ENCODE measurements around the gene OR2AT4. TPM values are rescaled to one million over a fixed set of nuclear protein-coding genes. Genes with fewer than 3 reads are reported as not detected.
"Not testable (repeated sequence)": the region's sequence is repeated elsewhere in the genome, so short reads cannot be mapped to it uniquely, and the experiment has no call there.

Gene OR2AT4
- not detected for total RNA-seq

DNA sequence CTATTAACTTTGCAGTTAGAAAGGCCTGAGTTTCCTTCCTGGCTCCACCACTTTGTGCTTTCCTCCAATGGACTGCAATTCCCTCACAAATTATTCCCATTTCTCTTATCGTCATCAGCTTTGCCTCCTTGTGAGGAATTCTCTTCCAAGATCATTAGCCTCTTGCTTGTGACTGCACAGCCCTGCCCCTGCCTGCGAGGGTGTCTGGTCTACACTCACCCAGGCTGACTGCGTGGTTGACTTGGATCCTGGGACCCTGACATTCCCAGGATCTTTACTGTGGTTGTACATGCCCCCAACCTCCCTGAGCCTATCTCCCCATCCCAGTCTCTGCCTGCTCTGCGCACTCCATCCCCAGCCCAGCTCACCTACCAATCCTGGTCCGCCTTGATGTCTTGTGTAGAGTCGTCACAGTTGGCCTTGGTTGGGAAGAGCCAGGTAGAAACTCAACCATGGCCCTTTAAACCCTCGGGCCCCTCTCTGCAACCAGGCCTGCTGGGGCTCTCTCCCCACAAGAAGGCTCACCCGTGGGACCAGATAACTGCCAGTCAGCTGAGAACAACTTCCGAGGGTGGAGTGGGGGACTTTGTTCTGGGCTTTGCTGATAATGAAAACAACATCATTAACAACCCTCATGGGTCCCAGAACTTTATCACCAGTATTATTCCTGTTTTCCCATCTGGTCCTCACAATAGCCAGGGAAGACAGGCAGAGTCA is at the start of gene OR2AT4:
TSS of gene OR2AT4 (minus strand) at position 421 of the 717 bp plus-strand sequence.
- DNase-seq (ENCODE audit: low spot score), result no peak

DNA sequence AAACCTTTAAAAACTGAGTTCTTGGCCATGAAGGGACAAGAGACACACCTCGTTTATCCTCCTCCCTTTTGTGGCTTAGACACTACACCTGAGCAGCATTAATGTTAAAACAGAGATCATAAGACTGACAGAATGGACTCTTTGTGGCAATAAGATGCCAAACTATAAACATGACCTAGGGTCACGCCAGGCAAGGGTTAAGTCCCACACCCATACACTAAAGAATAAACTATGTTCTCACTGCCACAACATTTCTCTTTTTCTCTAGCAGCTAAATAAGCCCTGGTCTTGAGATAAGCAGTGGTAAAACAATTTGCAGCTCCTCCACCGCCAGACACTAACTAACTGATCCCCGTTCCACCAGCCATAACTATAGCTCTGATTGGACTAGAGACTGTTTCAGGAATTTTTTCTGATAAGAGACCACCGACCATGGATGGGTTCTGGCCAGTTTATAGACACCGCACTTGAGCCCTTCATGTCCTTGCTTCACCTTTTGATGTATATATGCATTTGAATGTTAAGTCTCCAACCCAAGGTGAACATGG is 49.4 kb upstream of the OR2AT4 start:
- no peak for DNase-seq (ENCODE audit: low spot score)

DNA sequence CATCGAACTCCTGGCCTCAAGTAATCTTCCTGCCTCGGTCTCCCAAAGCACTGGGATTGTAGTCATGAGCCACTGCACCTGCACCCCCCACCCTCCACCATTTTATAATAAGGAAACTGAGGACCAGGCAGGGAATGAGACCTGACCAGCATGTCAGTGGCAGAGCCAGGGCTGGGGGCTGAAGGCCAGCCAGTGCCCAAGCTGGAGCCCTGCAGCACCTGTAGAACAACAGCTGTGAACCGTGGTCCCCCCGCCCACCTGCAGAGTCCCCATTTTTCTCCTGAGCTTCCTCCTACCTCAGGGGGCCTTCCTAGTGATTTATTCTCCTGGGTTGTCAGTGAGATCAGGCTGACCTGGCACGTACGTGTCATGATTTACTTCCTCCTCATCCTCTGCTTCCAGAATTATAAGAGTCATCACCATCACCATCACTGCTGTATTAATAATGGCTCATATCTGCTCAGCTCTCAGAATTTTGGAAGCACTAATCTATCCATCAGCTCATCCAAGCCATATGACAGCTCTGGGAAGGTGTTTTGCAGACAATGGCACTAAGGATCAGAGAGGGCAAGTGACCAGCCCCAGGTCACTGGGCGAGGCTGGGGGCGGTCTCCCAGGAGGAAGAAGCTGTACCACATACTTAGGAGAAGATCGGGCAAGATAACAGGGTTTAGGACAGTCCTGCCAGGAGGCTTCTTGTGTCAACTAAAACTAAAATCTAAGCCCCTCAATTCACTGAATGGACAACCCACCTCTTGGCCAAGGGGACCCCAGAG is 48.7 kb upstream of the OR2AT4 start:
- no peak for DNase-seq (ENCODE audit: low spot score)

DNA sequence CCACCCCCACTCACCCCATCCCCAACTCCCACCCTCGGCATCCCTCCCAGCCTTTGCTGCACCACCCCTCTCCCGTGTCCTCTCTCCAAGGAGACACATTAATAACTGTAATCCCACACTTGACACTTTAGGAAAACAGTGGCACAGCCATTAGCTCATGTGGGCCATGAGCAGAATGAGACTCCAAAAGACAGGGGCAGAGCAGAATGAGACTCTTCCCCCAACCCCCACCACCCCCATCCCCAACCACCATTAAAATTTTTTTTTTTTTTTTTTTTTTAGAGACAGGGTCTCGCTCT is 48.0 kb upstream of the OR2AT4 start:
- DNase-seq (ENCODE audit: low spot score), result no peak

DNA sequence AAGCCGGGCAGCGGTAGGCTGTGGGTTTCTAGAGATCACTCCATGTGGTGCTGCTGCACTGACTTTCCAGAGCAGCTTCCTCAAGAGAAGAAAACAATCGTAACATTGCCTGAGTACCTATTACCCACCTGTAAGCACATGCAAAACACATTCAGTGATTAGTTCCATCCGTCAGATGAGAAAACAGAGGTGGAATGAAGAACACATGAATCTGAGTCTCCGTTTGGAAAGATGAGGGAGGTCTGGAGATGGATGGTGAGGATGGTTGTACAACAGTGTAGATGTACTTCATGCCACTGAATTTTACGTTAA is 46.7 kb upstream of the OR2AT4 start:
- no peak for DNase-seq (ENCODE audit: low spot score)

DNA sequence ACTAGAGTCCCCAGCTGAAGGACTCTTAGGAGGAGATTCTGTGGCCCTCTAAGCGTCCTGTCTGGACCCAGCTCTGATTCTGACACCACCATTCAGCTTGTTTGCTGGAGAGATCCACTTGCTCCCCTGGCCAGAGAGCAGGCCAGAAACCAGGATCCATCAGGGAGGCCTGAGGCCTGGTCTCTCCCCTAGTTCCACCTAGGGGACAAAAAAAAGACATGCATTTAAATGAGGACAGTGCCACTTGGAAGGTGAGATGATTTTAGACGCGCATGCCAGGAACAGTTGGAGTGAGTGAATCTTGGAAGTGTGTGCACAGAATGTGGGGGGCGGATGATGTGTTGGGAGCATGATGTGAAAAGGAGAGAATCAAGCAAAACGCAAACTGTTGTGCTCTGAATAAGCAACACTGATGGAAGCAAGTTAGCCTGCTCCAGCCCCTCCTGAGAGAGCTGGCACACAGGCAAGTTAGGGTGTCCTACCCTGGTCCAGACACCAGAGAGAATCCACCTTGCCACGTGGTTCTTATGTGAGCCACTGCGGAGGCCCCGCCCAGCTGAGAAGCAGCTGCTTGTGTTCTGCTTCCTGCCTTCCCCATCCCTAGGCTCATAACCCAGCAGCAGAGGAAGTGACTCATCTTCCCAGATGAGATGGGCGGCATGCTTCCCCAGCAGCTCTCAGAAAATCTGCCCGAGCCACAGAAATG is 46.2 kb upstream of the OR2AT4 start:
- peak; percentile 76 for DNase-seq (ENCODE audit: low spot score)

DNA sequence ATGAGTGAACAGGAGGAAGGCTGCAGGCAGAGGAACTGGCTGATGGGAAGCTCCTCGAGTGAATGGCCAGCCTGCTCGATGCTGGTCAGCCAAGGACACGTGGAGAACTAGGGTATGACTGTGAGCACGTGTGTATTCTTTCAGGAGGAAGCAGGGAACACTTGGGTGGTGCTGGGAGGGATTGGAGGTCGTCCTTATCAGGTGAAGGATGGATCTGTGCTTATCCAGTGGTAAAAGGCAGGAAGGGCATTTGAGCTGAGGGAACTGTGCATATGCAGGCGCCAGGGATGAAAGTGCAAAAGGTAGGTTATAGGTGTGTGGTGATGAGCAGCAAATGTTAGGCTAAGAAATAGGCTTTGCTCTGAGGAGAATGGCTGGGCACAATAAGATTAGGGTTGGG is 44.5 kb upstream of the OR2AT4 start:
- DNase-seq (ENCODE audit: low spot score), result no peak

DNA sequence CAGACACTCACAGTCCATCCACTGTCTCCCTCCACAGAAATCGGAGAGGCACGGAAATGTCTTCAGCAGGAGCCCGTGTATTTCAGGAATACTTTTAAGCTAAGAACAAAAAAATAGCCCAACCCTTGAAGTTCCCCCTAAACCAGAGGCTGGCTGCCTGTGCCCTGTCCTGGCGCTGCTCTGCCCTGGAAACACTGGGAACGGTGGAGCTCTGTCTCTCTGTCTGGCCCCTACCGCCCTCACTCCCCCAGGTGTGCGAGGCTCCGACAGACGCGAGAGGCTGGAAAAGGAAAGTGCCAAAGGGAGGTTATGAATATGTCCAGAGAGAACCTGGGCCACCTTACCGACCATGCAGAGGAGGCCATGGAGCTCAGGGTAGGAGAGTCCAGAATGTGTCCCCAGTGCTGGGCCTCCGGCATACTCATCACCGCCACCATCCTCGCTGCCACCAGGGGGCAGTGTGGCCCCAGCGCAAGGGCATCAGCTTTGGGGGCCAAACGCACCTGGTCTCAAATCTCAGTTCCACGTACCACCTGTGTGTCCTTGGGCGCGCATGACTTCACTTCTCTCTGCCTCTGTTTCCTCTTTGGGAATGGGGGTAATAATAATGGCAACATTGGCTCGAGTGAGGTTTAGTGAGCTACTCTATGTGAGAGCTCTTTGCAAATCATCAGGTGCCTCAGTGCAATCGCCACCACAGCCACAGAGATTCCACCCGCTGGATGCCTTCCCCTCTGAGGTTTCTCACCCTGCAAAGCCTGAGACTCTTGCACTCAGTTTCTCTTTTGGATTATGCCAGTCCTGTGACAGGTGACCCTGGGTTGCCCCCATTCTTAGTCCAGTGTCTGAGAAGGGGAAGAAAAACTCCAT is 43.8 kb upstream of the OR2AT4 start:
- peak; percentile 62 for DNase-seq (ENCODE audit: low spot score)

DNA sequence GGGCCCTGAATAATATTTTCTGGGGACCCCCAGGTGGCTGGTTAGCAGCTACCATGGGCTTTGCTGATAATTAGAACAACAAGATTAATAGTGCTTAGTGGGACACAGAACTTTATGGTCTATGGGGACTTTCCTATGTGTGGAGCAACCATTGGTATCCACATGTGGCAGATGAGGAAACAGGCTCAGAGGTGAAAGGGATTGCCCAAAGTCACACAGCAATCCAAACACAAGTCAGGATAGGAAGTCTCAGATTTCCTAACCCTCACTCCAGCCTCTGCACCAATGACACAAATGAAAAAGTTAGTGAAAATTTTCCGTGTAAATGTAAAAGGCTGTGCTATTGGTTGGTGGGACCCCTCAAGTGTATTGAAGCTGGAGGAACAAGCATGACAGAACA is 39.0 kb upstream of the OR2AT4 start:
- DNase-seq (ENCODE audit: low spot score), result no peak

DNA sequence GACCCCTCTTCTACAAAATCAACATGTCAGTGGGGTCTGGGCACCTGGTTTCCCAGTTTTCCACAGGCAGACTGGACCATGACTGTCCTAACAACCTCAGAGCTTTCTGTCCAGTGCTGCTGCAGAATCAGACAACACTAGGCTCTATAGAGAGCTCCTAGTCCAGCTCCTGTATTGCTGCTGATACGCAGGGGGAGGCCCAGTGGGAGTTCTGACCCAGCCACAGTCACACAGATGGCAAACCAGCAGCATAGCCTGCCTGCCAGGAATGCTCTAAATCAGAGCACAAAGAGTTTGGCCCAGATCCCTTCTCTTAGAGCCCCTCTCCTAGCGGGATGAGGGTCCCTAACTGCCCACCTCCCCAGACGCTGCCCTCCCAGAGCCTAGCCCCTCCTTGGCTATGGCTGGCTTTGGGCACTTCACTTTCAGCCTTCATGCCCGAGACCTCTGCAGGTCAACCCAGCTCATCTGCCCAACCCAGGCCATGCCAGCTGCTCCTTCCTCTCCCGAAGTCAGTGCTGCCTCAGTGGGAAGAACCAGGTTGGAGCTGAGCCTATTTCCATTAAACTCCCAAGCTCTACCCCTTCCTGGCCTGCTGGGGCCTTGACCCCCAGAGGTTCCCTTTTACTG is 38.5 kb upstream of the OR2AT4 start:
- DNase-seq (ENCODE audit: low spot score), result no peak

DNA sequence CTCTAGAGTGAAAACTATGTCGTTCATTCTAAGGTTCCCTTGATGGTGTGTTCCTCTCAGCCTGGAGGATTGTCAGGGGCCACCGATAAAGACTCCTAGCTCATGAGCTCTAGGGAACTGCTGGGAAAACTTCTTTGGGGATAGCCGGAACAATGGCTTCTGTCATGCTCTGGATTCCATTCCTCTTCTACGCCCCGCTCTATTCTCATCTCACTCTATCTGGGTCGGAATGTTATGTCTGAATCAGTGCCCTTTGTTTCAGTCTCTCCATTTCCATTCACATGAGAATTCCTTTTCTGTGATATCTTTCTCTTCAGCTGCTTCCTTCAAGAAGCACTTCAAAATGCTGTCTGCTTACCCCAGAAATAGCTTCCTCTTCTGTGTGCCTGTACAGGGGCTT is 37.3 kb upstream of the OR2AT4 start:
- no peak for DNase-seq (ENCODE audit: low spot score)

DNA sequence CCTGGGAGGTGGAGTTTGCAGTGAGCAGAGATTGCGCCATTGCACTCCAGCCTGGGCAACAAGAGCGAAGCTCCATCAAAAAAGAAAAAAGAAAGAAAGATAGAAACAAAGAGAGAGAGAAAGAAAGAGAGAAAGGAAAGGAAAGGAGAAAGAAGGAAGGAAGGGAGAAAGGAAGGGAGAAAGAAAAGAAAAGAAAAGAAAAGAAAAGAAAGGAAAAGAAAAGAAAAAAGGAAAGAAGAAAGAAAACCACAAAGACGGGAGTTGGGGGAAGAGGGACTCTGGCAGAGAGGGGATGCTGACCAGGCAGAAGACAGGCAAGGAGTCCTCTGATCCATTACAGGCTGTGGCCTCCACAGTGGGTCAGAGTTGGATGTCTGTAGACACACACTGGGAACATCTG is 35.4 kb upstream of the OR2AT4 start:
- DNase-seq (ENCODE audit: low spot score), result no peak

DNA sequence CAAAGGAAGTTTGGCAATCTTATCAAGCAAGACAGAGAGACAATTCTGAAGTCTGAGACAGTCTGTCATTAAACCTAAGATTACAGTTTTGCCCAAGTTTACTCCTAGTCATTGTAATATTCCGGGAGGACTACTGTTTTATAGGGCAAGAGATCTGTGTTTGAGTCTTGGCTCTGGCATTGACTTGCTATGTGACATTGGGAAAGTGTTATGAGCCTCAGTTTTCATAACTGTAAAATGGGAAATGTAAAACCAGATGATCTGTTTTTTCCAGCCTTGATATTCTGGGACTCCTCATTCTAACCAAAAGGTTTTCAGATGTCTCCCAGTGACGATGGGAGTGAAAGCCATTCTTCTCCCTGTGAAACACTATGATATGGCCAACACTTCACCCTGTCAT is 29.9 kb upstream of the OR2AT4 start:
- no peak for DNase-seq (ENCODE audit: low spot score)

DNA sequence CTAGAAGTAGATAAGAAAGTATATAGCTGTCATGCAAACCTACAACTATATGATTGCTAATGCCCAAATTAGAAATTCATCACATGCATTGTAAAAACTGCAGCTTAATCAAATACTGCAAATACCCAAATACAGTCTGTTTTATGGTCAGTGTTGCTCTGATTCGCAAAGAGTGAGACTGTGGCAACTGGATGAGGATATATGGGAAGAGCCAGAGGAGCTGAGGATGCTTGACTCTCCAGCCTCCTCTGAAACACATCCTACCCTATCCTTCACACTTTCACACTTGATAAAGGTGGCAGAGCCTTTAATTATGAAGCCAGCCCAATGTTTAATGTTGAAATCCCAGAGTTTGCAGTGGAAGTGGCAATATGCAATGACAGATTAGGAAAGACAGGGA is 21.9 kb upstream of the OR2AT4 start:
- no peak for DNase-seq (ENCODE audit: low spot score)

DNA sequence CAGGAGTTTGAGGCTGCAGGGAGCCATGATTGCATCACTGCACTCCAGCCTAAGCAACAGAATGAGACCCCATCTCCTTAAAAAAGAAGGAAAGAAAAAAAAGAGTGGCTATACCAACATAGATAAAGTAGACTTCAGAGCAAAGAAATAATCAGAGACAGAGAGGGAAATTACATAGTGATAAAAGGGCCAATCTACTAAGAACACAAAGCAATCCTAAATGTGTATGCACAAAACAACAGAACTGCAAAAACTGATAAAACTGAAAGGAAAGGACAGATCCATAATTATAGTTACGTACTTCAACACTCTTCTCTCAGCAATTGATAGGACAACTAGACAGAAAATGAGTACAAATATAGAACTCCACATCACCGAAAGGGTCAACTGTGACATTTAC is 17.8 kb upstream of the OR2AT4 start:
- DNase-seq (ENCODE audit: low spot score), result no peak

DNA sequence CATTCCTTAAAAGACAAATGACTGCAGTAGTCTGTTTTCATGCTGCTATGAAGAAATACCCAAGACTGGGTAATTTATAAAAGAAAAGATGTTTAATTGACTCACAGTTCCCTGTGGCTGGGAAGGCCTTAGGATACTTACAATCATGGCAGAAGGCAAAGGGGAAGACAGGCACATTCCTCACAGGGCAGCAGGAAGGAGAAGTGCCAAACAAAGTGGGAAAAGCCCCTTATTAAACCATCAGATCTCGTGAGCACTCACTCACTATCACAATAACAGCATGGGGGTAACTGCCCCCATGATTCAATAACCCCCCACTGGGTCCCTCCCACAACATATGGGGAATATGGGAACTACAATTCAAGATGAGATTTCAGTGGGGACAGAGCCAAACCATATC is 16.4 kb upstream of the OR2AT4 start:
- DNase-seq (ENCODE audit: low spot score), result no peak

DNA sequence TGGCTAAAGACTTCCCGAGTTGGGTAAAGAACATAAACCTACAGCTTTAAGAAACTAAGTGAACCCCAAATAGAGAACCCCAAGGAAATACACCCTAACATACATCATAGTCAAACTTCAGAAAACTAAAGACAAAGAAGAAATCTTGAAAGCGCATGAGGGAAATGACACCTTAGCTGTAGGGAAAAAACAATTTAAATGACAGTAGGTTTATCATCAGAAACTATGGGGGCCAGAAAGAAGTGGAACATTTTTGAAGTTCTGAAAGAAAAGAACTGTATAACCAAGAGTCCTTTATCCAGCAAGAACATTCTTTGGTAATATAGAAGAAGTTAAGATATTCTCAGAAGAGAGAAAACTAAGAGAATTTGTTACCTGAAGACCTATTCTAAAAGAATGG is 15.5 kb upstream of the OR2AT4 start:
- DNase-seq (ENCODE audit: low spot score), result no peak

DNA sequence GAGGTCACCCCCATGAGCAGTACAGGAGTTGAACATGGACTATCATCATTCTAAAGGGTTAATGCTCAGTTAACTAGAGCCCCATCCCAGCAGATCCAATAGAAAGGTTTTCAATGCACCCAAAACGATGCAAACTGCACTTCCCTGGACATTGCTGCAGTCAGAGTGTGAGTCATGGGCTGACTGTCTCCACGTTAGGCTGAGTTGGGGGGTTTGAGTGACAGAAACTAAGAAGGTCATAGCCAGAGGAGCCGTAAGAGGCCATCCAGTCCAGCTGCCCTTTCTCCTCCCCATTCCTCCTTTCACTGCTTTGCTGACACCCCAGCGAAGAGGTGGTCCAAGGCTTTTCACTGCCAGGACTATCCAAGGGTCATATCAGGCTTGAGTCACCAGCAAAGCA is 10.5 kb upstream of the OR2AT4 start:
- DNase-seq (ENCODE audit: low spot score), result no peak

DNA sequence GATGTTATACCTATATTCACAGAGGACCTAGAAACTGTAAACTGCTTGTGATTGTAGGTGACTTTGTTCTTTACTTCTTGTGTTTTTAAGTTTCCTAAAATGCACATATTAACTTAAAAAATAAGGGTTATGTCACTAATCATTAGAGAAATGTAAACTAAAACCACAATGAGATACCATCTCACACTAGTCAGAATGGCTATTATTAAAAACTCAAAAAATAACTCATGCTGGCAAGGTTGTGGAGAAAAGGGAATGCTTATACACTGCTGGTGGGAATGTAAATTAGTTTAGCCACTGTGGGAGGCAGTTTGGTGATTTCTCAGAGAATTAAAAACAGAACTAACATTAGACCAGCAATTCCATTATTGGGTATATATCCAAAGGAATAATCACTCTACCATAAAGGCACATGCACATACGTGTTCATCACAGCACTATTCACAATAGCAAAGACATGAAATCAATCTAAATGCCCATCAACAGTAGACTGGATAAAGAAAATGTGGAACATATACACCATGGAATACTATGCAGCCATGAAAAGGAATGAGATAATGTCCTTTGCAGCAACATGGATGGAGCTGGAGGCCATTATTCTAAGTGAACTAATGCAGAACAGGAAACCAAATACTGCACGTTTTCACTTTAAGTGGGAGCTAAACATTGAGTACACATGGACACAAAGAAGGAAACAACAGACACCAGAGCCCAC is 9.4 kb upstream of the OR2AT4 start:
- DNase-seq (ENCODE audit: low spot score), result not testable (repeated sequence)

DNA sequence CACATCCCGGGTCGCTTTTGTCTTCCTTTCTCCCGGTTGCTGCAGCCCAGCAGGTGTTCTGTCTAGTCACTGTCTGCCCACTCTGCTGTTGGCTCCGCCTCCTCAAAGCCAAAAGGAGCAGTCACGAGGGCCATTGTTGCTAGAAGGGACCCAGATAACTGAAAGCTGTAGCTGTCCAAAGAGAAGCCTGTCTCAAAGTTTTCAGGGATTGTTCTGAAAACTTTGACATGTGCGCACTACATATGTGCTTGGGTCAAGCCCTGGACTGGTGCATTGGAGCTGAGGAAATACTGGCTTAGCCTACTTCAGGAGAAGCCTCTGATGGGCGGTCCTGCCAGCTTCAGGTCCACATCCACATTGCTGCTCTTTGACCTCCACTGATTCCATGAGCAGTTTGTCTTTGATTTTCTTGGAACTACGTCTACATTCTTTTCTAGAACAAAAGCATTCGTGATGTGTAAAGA is 8.8 kb upstream of the OR2AT4 start:
- DNase-seq (ENCODE audit: low spot score), result no peak
